Spleen (tissue), 11 donors: ENCODE results near the gene RYK. TPM values are rescaled to one million over a fixed set of nuclear protein-coding genes. Genes with fewer than 3 reads are reported as not detected.
A peak's percentile ranks its signal among the peaks of the same experiment; 100 is the strongest.

ENCODE experiments used
- DNase-seq: peaks from one replicate; pipeline ENCODE4 v3.0.0-alpha.2; 2020
- H3K27ac ChIP-seq, 8 donors: fragments of 200-600 bp; sonication (generic) in 7 of 8; 1 replicate in 4 of 8; 2 replicates in 4 of 8; pipeline versions ENCODE4 v1.5.0 to v1.8.0; 2016 to 2021; ENCODE audit warnings: inconsistent platforms in 4 of 8, mild to moderate bottlenecking in 4 of 8, moderate library complexity in 1 of 8
- H3K27me3 ChIP-seq, 7 donors: fragments of 200-600 bp; sonication (generic) in 6 of 7; replicated peaks in 1 of 7; 1 replicate in 4 of 7; 2 replicates in 3 of 7; pipeline versions ENCODE4 v1.5.0 to v1.8.0; 2016 to 2021; ENCODE audit warnings: inconsistent platforms in 3 of 7, mild to moderate bottlenecking in 1 of 7
- H3K36me3 ChIP-seq, 6 donors: fragments of 200-600 bp; sonication (generic) in 5 of 6; 1 replicate in 4 of 6; 2 replicates in 2 of 6; pipeline versions ENCODE4 v1.5.0 to v1.8.0; 2016 to 2021; ENCODE audit warnings: inconsistent platforms in 2 of 6
- H3K4me1 ChIP-seq, 6 donors: fragments of 200-600 bp; sonication (generic) in 5 of 6; 1 replicate in 3 of 6; 2 replicates in 3 of 6; pipeline versions ENCODE4 v1.5.0 to v1.8.0; 2016 to 2021; ENCODE audit warnings: inconsistent platforms in 3 of 6
- H3K4me3 ChIP-seq, 8 donors: fragments of 200-600 bp; sonication (generic) in 7 of 8; 1 replicate in 4 of 8; 2 replicates in 4 of 8; pipeline versions ENCODE4 v1.5.0 to v1.8.0; 2016 to 2021; ENCODE audit warnings: inconsistent platforms in 4 of 8, mild to moderate bottlenecking in 4 of 8, moderate library complexity in 2 of 8
- H3K9me3 ChIP-seq, 8 donors: fragments of 200-600 bp; sonication (generic) in 7 of 8; 1 replicate in 4 of 8; 2 replicates in 4 of 8; pipeline versions ENCODE4 v1.5.0 to v1.8.0; 2016 to 2021; ENCODE audit warnings: inconsistent platforms in 4 of 8
- CTCF ChIP-seq, 11 experiments: fragments of 200-600 bp in 7 of 11; fragments of 450-650 bp in 4 of 11; sonication (generic) in 4 of 11; IDR thresholded peaks in 8 of 11; conservative IDR thresholded peaks in 3 of 11; 1 replicate in 7 of 11; 2 replicates in 4 of 11; pipeline versions ENCODE4 v1.4.0 to v1.8.0; 2016 to 2021; ENCODE audit warnings: antibody characterized with exemption in 11 of 11, inconsistent platforms in 4 of 11, mild to moderate bottlenecking in 1 of 11
- POLR2A ChIP-seq, 3 donors: fragments of 450-650 bp; IDR thresholded peaks; one replicate each; pipeline ENCODE4 v1.5.1; 2017; ENCODE audit warnings: antibody characterized with exemption in 3 of 3, mild to moderate bottlenecking in 1 of 3
- POLR2AphosphoS5 ChIP-seq, 3 donors: sonication (generic); formaldehyde crosslinking; IDR thresholded peaks; one replicate each; pipeline ENCODE4 v1.5.1; 2017; ENCODE audit warnings: antibody characterized with exemption in 3 of 3
- WGBS, 5 donors: extraction: QIAGEN DNeasy Blood & Tissue Kit in 3 of 5; methylation state at CpG; one replicate each; pipeline versions ENCODE4 v1.1.5 to v1.1.7; 2013 to 2018; 5-methylcytosine and 5-hydroxymethylcytosine counted together
- intact Hi-C: fragments of 100-400 bp; cut with DNase I; formaldehyde crosslinking; loops from one replicate; pipeline ENCODE4 v1.15.0; 2023; ENCODE audit warnings: low total_unique reads
- polyA plus RNA-seq, 3 donors: library from polyadenylated mRNA; stranded (reverse); fragments of 200-250 nt; gene quantifications; one replicate each; pipeline ENCODE4 v1.2.1, GENCODE V29; 2013
- total RNA-seq, 7 donors: library from RNA; depleted of rRNA in 3 of 7; stranded (reverse); fragments of >200 nt in 3 of 7; fragmentation: NEBNext Ultra II Directional in 4 of 7; extraction: Animal tissue kit (Norgen Biotek cat#: 25700) in 4 of 7; gene quantifications; one replicate each; pipeline versions ENCODE4 v1.1.0 to v1.2.1, GENCODE V29; 2016 to 2021
- donor health status: healthy with polysubstance abuse.
- donor health status: DM: no; HTN: no; CAD: no; lungs with moderate emphysema.
- donor health status: DM: no; HTN: no; CAD: no.
- donor health status: Bipolar disorder and iron deficiency.
- donor health status: healthy.
- donor health status: DM: no; HTN: no; CAD: no.
- donor health status: DM: yes; HTN: yes; CAD: no.

RYK gene
- total and polyA plus RNA-seq, 10 donors, result 18.9 to 108 (median 50.9) TPM

DNA sequence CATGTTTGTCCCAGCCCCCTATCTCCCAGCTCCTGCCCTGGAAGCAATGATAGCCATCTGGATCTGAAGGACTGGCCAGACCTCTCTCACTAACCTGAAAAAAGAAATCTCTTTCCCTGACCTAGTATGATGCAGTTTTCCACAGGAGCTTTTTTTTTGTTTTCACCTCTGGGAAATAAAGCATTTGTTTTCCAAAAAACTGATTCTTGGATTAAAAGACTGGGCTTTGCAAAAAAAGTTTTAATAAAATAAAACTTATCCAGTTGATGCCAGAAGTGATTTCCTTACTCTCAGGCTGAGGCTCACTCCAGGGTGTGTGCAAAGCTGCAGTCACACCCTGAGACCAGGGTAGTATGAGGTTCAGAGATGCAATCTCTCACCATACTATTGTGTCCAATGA is 104.0 kb downstream of the RYK start:
- no peaks in the 10 kb centered on the region for H3K27me3 ChIP-seq
- no peak overlapping the region for H3K4me3 ChIP-seq
- peaks cover 0 to 17% (median 9%) of the 10 kb centered on the region in 6 donors for H3K4me1 ChIP-seq
- no peak for TF ChIP-seq POLR2A (IDR thresholded peaks at IDR 0.05)
- H3K36me3 ChIP-seq, result peaks cover 0 to 20% (median 0%) of the 10 kb centered on the region in 6 donors
- intact Hi-C loops, result no loop called here
- peaks cover 0 to 5% (median 3%) of the 10 kb centered on the region in 8 donors for H3K9me3 ChIP-seq
- DNase-seq, result no peak
- H3K27ac ChIP-seq, result no peak overlapping the region

GRCh38 chr3:134145183-134145582 is 105.5 kb downstream of the RYK start:
- TF ChIP-seq POLR2A (IDR thresholded peaks at IDR 0.05) (no peak), CTCF (IDR thresholded peaks at IDR 0.05 in 8 of 11, conservative IDR thresholded peaks at IDR 0.05 in 3 of 11) (no peak), POLR2AphosphoS5 (IDR thresholded peaks at IDR 0.05) (no peak)
- no peaks in the 10 kb centered on the region for H3K27me3 ChIP-seq
- no peak for DNase-seq
- peaks cover 0 to 13% (median 0%) of the 10 kb centered on the region in 6 donors for H3K36me3 ChIP-seq
- H3K4me1 ChIP-seq, result peaks cover 0 to 16% (median 9%) of the 10 kb centered on the region in 6 donors
- H3K9me3 ChIP-seq, result peaks cover 0 to 12% (median 10%) of the 10 kb centered on the region in 8 donors
- H3K4me3 ChIP-seq, result no peak overlapping the region
- no peak overlapping the region for H3K27ac ChIP-seq
- 75 to 90% (median 79%) methylated on average over 3 of the region's 3 CpGs for WGBS, 5 donors
- intact Hi-C loops, result no loop called here

- Histone ChIP-seq H3K27ac (no peak overlapping the region), H3K4me3 (no peak overlapping the region), H3K27me3 (no peaks in the 10 kb centered on the region), H3K36me3 (peaks cover 0 to 18% (median 0%) of the 10 kb centered on the region in 6 donors), H3K9me3 (peaks cover 0 to 12% (median 10%) of the 10 kb centered on the region in 8 donors), H3K4me1 (peaks cover 0 to 16% (median 8%) of the 10 kb centered on the region in 6 donors)
- TF ChIP-seq CTCF (IDR thresholded peaks at IDR 0.05 in 8 of 11, conservative IDR thresholded peaks at IDR 0.05 in 3 of 11), result no peak
- no peak for TF ChIP-seq POLR2AphosphoS5 (IDR thresholded peaks at IDR 0.05)
- no peak for TF ChIP-seq POLR2A (IDR thresholded peaks at IDR 0.05)
- DNase-seq, result no peak
- intact Hi-C loops, result no loop called here
- WGBS, 5 donors, result 61 to 69% (median 64%) methylated on average over 3 of the region's 3 CpGs
These were observed 106.0 kb downstream of the RYK start for GRCh38 chr3:134144694-134145093.

DNA sequence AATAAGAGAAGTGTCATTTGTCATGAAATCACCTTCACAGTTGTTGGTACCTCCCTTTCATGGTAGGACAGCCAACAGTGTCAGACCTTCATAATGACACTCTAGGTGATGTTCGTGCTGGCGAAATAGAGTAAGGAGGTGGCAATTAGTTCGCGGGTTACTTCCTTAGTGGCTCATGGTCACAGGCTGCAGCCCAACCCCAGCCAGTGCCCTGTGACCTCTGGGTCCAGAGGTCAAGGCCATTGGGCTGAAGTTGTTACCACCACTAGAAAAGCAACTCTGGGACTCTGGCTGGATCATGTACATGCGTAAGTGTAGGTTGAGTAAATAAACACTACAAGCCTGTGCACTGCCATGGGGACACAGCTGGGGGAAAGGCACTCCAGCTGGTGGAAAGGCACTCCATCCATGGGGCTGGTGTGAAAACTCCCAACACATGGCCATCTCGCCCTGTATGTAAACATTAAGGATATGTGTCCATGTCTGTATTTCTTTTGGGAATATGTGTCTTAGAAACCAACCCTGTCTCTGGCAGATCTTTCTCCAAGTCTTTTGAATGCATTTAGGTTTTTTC is 106.7 kb downstream of the RYK start:
- WGBS, 5 donors, result 67 to 93% (median 83%) methylated on average over 6 of the region's 6 CpGs

More for the DNA sequence above, 106.7 kb downstream of the RYK start:
- Histone ChIP-seq H3K27ac (no peak overlapping the region), H3K4me3 (no peak overlapping the region), H3K9me3 (peaks cover 0 to 14% (median 10%) of the 10 kb centered on the region in 8 donors), H3K36me3 (peaks cover 0 to 18% (median 0%) of the 10 kb centered on the region in 6 donors), H3K27me3 (no peaks in the 10 kb centered on the region), H3K4me1 (peaks cover 0 to 16% (median 8%) of the 10 kb centered on the region in 6 donors)
- DNase-seq, result no peak
- intact Hi-C loops, result no loop called here
- TF ChIP-seq POLR2A (IDR thresholded peaks at IDR 0.05) (no peak), CTCF (IDR thresholded peaks at IDR 0.05 in 8 of 11, conservative IDR thresholded peaks at IDR 0.05 in 3 of 11) (no peak), POLR2AphosphoS5 (IDR thresholded peaks at IDR 0.05) (peak in 1 of 3 donors; percentile 28)
